Endothelial cell of umbilical vein (primary cell): ENCODE data around the gene CIB4. TPM values are rescaled to one million over a fixed set of nuclear protein-coding genes. Genes with fewer than 3 reads are reported as not detected.

Experiments
- BruUV-seq: library from RNA; stranded (reverse); fragments of 400-500 nt; replicated peaks from 2 replicates; lab custom pipeline; 2021; lab: Mats Ljungman, UMichigan
- CTCF ChIA-PET: fragments of 300-600, 350-600 bp; sonication (Branson Sonifier 250); formaldehyde crosslinking; loops from one replicate; lab custom pipeline; 2021; ENCODE audit warnings: antibody characterized with exemption, inconsistent platforms; lab: Charles Lee
- POLR2A ChIA-PET: fragments of 300-600, 350-600 bp; sonication (Branson Sonifier 250); formaldehyde crosslinking; loops from one replicate; lab custom pipeline; 2021; ENCODE audit warnings: antibody characterized with exemption, inconsistent platforms; lab: Charles Lee
- DNase-seq: peaks from one replicate; pipeline ENCODE4 v3.0.0-alpha.2; 2011; ENCODE audit warnings: low read depth, low spot score
- FAIRE-seq: peaks from 2 replicates; lab custom pipeline; 2011; peaks lifted over from hg19 to GRCh38; lab: Jason Lieb, UNC
- H2AFZ ChIP-seq: 2 replicates; pipeline ENCODE4 v1.6.0; 2012; ENCODE audit warnings: low read depth, low read length, control low read depth, inconsistent platforms
- H3K27ac ChIP-seq: 2 replicates; pipeline ENCODE4 v1.5.1; 2011; ENCODE audit warnings: low read depth, mild to moderate bottlenecking, control low read depth, low read length, moderate library complexity; ENCODE audit not compliant: insufficient read depth
- H3K27me3 ChIP-seq, 2 experiments: 2 replicates each; pipeline versions ENCODE4 v1.6.0 to v1.6.1; 2011; ENCODE audit warnings: low read length in 2 of 2, mixed read lengths in 1 of 2; ENCODE audit not compliant: control insufficient read depth in 2 of 2, insufficient read depth in 2 of 2
- H3K36me3 ChIP-seq, 2 experiments: 2 replicates in 1 of 2; 3 replicates in 1 of 2; pipeline ENCODE4 v1.5.1; 2011; ENCODE audit warnings: low read length in 2 of 2, mild to moderate bottlenecking in 1 of 2, moderate library complexity in 1 of 2; ENCODE audit not compliant: control insufficient read depth in 2 of 2, insufficient read depth in 2 of 2; ENCODE audit errors: extremely low read depth in 1 of 2
- H3K4me1 ChIP-seq: 3 replicates; pipeline ENCODE4 v1.5.1; 2011; ENCODE audit warnings: mild to moderate bottlenecking, low read length; ENCODE audit not compliant: control insufficient read depth, insufficient read depth; ENCODE audit errors: extremely low read depth
- H3K4me2 ChIP-seq: 2 replicates; pipeline ENCODE4 v1.6.1; 2011; ENCODE audit warnings: low read length, control low read depth, mixed read lengths; ENCODE audit not compliant: insufficient read depth
- H3K4me3 ChIP-seq, 3 experiments: fragments of 200-600 bp in 1 of 3; sonication (generic), shearing (Covaris generic) in 1 of 3; replicated peaks in 1 of 3; 2 replicates each; pipeline ENCODE4 v1.5.1; 2011 to 2016; ENCODE audit warnings: control low read depth in 3 of 3, low read length in 3 of 3, mild to moderate bottlenecking in 2 of 3, inconsistent platforms in 1 of 3, low read depth in 1 of 3, moderate library complexity in 1 of 3; ENCODE audit not compliant: insufficient read depth in 1 of 3
- H3K79me2 ChIP-seq: 2 replicates; pipeline ENCODE4 v1.6.0; 2012; ENCODE audit warnings: low read length, inconsistent platforms; ENCODE audit not compliant: control insufficient read depth, insufficient read depth
- H3K9ac ChIP-seq: replicated peaks from 2 replicates; pipeline ENCODE3; 2011; ENCODE audit warnings: low read length, control low read depth; ENCODE audit not compliant: insufficient read depth; ENCODE audit errors: extremely low read depth
- H3K9me1 ChIP-seq: replicated peaks from 3 replicates; pipeline ENCODE4 v1.6.0; 2011; ENCODE audit warnings: mild to moderate bottlenecking, low read length; ENCODE audit not compliant: control insufficient read depth, insufficient read depth; ENCODE audit errors: extremely low read depth
- H3K9me3 ChIP-seq: replicated peaks from 2 replicates; pipeline ENCODE4 v1.5.1; 2012; ENCODE audit warnings: low read length, inconsistent platforms; ENCODE audit not compliant: control insufficient read depth, insufficient read depth
- H4K20me1 ChIP-seq: replicated peaks from 2 replicates; pipeline ENCODE3; 2011; ENCODE audit warnings: mild to moderate bottlenecking, low read length; ENCODE audit not compliant: control insufficient read depth, insufficient read depth; ENCODE audit errors: extremely low read depth
- CTCF ChIP-seq, 2 donors: IDR thresholded peaks; 1 replicate in 1 of 2; 2 replicates in 1 of 2; pipeline ENCODE4 v1.5.1; 2011; ENCODE audit warnings: low read length in 2 of 2, mild to moderate bottlenecking in 2 of 2, moderate library complexity in 2 of 2, control low read depth in 1 of 2, inconsistent platforms in 1 of 2, low read depth in 1 of 2; ENCODE audit not compliant: insufficient read depth in 1 of 2; ENCODE audit errors: extremely low read depth in 1 of 2
- EZH2 ChIP-seq: IDR thresholded peaks from 2 replicates; pipeline ENCODE4 v1.6.1; 2012; ENCODE audit warnings: borderline replicate concordance, low read depth, mild to moderate bottlenecking, moderate library complexity, low read length, inconsistent platforms; ENCODE audit not compliant: severe bottlenecking
- FOS ChIP-seq: IDR thresholded peaks from 2 replicates; pipeline ENCODE4 v1.6.1; 2011; ENCODE audit warnings: mild to moderate bottlenecking, low read length, moderate library complexity, borderline replicate concordance; ENCODE audit not compliant: insufficient read depth
- GATA2 ChIP-seq: IDR thresholded peaks from 2 replicates; pipeline ENCODE4 v1.7.0; 2011; ENCODE audit warnings: low read depth, mild to moderate bottlenecking, moderate library complexity, mixed read lengths, low read length; ENCODE audit not compliant: insufficient read length, insufficient read depth
- JUN ChIP-seq: IDR thresholded peaks from 2 replicates; pipeline ENCODE4 v1.6.1; 2011; ENCODE audit warnings: borderline replicate concordance, low read depth; ENCODE audit not compliant: insufficient read length, insufficient read depth
- MAX ChIP-seq: IDR thresholded peaks from 2 replicates; pipeline ENCODE4 v1.6.1; 2011; ENCODE audit not compliant: insufficient read depth, insufficient read length
- MYC ChIP-seq: IDR thresholded peaks from one replicate; pipeline ENCODE4 v1.6.1; 2011; ENCODE audit warnings: mild to moderate bottlenecking, low read depth, low read length
- POLR2A ChIP-seq: IDR thresholded peaks from 2 replicates; pipeline ENCODE4 v1.6.1; 2012; ENCODE audit warnings: low read depth, mild to moderate bottlenecking, control low read depth, low read length
- POLR2AphosphoS5 ChIP-seq: IDR thresholded peaks from 2 replicates; pipeline ENCODE4 v1.6.1; 2012; ENCODE audit warnings: low read depth, mild to moderate bottlenecking, control low read depth, low read length, moderate library complexity; ENCODE audit not compliant: insufficient read depth
- dilution Hi-C: fragments of 300-500 bp; cut with MboI; formaldehyde crosslinking; loops from one replicate; pipeline ENCODE4 v1.15.0; 2019; ENCODE audit warnings: low sequenced_read_pairs; ENCODE audit not compliant: extremely low pct_ligation_motif_present
- intact Hi-C: fragments of 100-400 bp; cut with micrococcal nuclease; formaldehyde crosslinking; loops from one replicate; pipeline ENCODE4 v1.10.0; 2022
- polyA plus RNA-seq, 4 experiments: library from polyadenylated mRNA; depleted of rRNA in 3 of 4; stranded (reverse) in 3 of 4; unstranded in 1 of 4; fragments of >200 nt; gene quantifications; 2 replicates each; pipeline versions ENCODE4 v1.2.1 to v1.2.3, GENCODE V29; 2011 to 2012; ENCODE audit warnings: missing spikeins in 1 of 4
- total RNA-seq: library from RNA; stranded (reverse); gene quantifications from 2 replicates; pipeline ENCODE4 v1.2.3, GENCODE V29; 2021

The CIB4 gene
- total and polyA plus RNA-seq, 2 donors (not counting 3 experiments of a cell fraction or from before 2014, with no cell fraction given) = not detected

- BruUV-seq = no TSS peak
- no peaks in the 10 kb centered on the region for H3K79me2 ChIP-seq
- H3K27me3 ChIP-seq = peaks cover 2 to 6% of the 10 kb centered on the region in 2 experiments
- no peak overlapping the region for H3K27ac ChIP-seq
- CTCF ChIA-PET = no interaction called here
- H3K4me3 ChIP-seq = no peak overlapping the region
- H3K9ac ChIP-seq = no peak overlapping the region
- no peaks in the 10 kb centered on the region for H3K4me1 ChIP-seq
- intact Hi-C loops (no loop called here), dilution Hi-C loops (no loop called here)
- no peak overlapping the region for H2AFZ ChIP-seq
- FAIRE-seq (no peak), DNase-seq (no peak)
- H3K4me2 ChIP-seq = no peak overlapping the region
- H4K20me1 ChIP-seq = no peaks in the 10 kb centered on the region
- TF ChIP-seq GATA2 (no peak), FOS (no peak), POLR2A (no peak), MYC (no peak), MAX (no peak), CTCF (IDR thresholded peaks at IDR 0.05; ENCODE audit: extremely low read depth in 1 of 2, insufficient read depth in 1 of 2, low read depth in 1 of 2, low read length in 2 of 2) (no peak), JUN (no peak), POLR2AphosphoS5 (no peak), EZH2 (no peak)
- no peaks in the 10 kb centered on the region for H3K36me3 ChIP-seq
- H3K9me3 ChIP-seq = no peaks in the 10 kb centered on the region
- H3K9me1 ChIP-seq = no peaks in the 10 kb centered on the region
- POLR2A ChIA-PET = no interaction called here
Measured at GRCh38 chr2:26537069-26537825, 103.9 kb downstream of the CIB4 start.
